Smooth muscle cell (in vitro differentiated cells): ENCODE measurements around the gene LRCH3. TPM values are rescaled to one million over a fixed set of nuclear protein-coding genes. Genes with fewer than 3 reads are reported as not detected.

Experiments used
- DNase-seq: peaks from one replicate; lab custom pipeline; 2025; ENCODE audit not compliant: unreplicated experiment; lab: John Stamatoyannopoulos, UW
- H2AFZ ChIP-seq: fragments of 200-600 bp; sonication (generic); 2 replicates; pipeline ENCODE4 v1.6.0; 2016; ENCODE audit warnings: antibody characterized with exemption, low read depth, mild to moderate bottlenecking
- H3F3A ChIP-seq: fragments of 200-600 bp; sonication (generic); 2 replicates; pipeline ENCODE4 v1.6.0; 2017; ENCODE audit warnings: antibody characterized with exemption, low read depth
- H3K27ac ChIP-seq: fragments of 200-600 bp; sonication (generic); 2 replicates; pipeline ENCODE4 v1.5.1; 2016; ENCODE audit warnings: low read depth, mild to moderate bottlenecking
- H3K27me3 ChIP-seq: fragments of 200-600 bp; sonication (generic); 2 replicates; pipeline ENCODE4 v1.6.1; 2016; ENCODE audit warnings: low read depth, mild to moderate bottlenecking
- H3K36me3 ChIP-seq: fragments of 200-600 bp; sonication (generic); 2 replicates; pipeline ENCODE4 v1.5.1; 2016; ENCODE audit warnings: low read depth
- H3K4me1 ChIP-seq: fragments of 200-600 bp; sonication (generic); 2 replicates; pipeline ENCODE4 v1.5.1; 2016; ENCODE audit warnings: low read depth
- H3K4me2 ChIP-seq: fragments of 200-600 bp; sonication (generic); 2 replicates; pipeline ENCODE4 v1.6.0; 2016; ENCODE audit warnings: mild to moderate bottlenecking
- H3K4me3 ChIP-seq: fragments of 200-600 bp; sonication (generic); 2 replicates; pipeline ENCODE4 v1.5.1; 2016; ENCODE audit warnings: mild to moderate bottlenecking
- H3K79me2 ChIP-seq: fragments of 200-600 bp; sonication (generic); 2 replicates; pipeline ENCODE4 v1.6.0; 2016; ENCODE audit warnings: low read depth, mild to moderate bottlenecking
- H3K9ac ChIP-seq: fragments of 200-600 bp; sonication (generic); 2 replicates; pipeline ENCODE4 v1.6.0; 2016; ENCODE audit warnings: low read depth
- H3K9me3 ChIP-seq: fragments of 200-600 bp; sonication (generic); replicated peaks from 2 replicates; pipeline ENCODE4 v1.5.1; 2016; ENCODE audit warnings: low read depth
- H4K20me1 ChIP-seq: fragments of 200-600 bp; sonication (generic); 2 replicates; pipeline ENCODE4 v1.6.0; 2016; ENCODE audit warnings: low read depth
- WGBS: methylation state at CpG from one replicate; pipeline ENCODE4 v1.1.7; 2016; ENCODE audit warnings: low lambda C conversion rate; 5-methylcytosine and 5-hydroxymethylcytosine counted together
- polyA plus RNA-seq: library from polyadenylated mRNA; unstranded; fragments of >200 nt; fragmentation: Nextera tagmentation; extraction: Ambion mirVana; gene quantifications from 2 replicates; pipeline ENCODE4 v1.2.1, GENCODE V29; 2016
- total RNA-seq: library from RNA; depleted of rRNA; stranded (reverse); fragments of >200 nt; gene quantifications from 2 replicates; pipeline ENCODE4 v1.2.3, GENCODE V29; 2014
- TF ChIP-seq, protein P1 (sequence below): fragments of 200-600 bp; sonication (generic); IDR thresholded peaks from 2 replicates; pipeline ENCODE4 v1.5.1; 2017; ENCODE audit warnings: borderline replicate concordance, mild to moderate bottlenecking, antibody characterized with exemption; ENCODE audit not compliant: insufficient read depth, poor library complexity, severe bottlenecking

Gene LRCH3
- total and polyA plus RNA-seq, 2 experiments from 2014 or later: 15.6 to 31.7 TPM

DNA sequence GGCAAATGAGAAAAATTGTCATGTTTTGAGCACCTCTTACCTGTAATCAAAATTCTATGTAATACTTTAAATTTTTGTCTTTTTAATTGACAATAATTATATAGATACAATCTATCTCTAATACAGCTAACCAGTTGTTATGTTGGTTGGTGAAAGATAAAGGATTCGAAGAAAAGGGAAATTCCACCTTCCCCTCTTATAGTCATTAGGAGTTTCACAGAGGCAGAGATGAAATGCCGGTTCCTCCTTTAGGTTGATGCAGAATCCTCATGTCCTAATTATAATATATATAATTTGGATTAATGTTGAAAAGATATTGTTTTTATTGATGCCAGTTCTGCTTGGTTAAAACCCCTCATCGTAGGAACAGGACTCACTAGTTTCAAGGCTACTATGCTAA is 67.1 kb downstream of the LRCH3 start:
- H3K27ac ChIP-seq: no peak overlapping the region
- H3K4me1 ChIP-seq: peaks cover 17% of the 10 kb centered on the region
- 88% methylated on average over 3 of the region's 3 CpGs for WGBS
- DNase-seq: no peak
- H3K9me3 ChIP-seq: no peaks in the 10 kb centered on the region
- H3K79me2 ChIP-seq: no peaks in the 10 kb centered on the region
- no peak overlapping the region for H2AFZ ChIP-seq
- H3F3A ChIP-seq: no peaks in the 10 kb centered on the region
- H3K9ac ChIP-seq: no peak overlapping the region
- peaks cover 7% of the 10 kb centered on the region for H3K36me3 ChIP-seq
- no peak overlapping the region for H3K4me3 ChIP-seq
- no peak overlapping the region for H3K4me2 ChIP-seq
- no peaks in the 10 kb centered on the region for H4K20me1 ChIP-seq
- H3K27me3 ChIP-seq: no peaks in the 10 kb centered on the region
- TF ChIP-seq, protein P1, sequence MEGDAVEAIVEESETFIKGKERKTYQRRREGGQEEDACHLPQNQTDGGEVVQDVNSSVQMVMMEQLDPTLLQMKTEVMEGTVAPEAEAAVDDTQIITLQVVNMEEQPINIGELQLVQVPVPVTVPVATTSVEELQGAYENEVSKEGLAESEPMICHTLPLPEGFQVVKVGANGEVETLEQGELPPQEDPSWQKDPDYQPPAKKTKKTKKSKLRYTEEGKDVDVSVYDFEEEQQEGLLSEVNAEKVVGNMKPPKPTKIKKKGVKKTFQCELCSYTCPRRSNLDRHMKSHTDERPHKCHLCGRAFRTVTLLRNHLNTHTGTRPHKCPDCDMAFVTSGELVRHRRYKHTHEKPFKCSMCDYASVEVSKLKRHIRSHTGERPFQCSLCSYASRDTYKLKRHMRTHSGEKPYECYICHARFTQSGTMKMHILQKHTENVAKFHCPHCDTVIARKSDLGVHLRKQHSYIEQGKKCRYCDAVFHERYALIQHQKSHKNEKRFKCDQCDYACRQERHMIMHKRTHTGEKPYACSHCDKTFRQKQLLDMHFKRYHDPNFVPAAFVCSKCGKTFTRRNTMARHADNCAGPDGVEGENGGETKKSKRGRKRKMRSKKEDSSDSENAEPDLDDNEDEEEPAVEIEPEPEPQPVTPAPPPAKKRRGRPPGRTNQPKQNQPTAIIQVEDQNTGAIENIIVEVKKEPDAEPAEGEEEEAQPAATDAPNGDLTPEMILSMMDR: no peak

DNA sequence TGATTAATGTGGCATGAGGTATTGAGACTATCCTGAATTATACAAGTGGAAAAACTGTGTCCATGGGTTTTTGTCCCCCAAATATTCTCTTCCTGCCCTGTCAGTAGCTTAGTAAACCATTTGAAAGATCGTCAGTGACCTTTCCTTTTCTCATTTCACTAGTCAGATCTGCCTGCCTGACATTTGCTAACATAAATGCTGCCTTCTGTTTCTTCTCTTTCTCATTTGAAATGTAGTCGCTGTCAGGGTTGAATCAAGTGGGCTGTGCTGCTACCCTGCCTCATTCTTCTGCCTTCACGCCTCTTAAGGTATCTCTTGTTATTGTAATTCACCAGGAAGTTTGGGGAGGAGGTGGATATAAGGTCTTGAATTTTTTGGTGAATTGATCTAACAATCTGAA is 67.5 kb downstream of the LRCH3 start:
- TF ChIP-seq, protein P1: no peak
- Histone ChIP-seq H3K9ac (no peak overlapping the region), H3K36me3 (peaks cover 7% of the 10 kb centered on the region), H3K27me3 (no peaks in the 10 kb centered on the region), H3K27ac (no peak overlapping the region), H4K20me1 (no peaks in the 10 kb centered on the region), H3K4me3 (no peak overlapping the region), H3F3A (no peaks in the 10 kb centered on the region), H2AFZ (no peak overlapping the region), H3K4me2 (no peak overlapping the region), H3K4me1 (peaks cover 17% of the 10 kb centered on the region), H3K79me2 (no peaks in the 10 kb centered on the region), H3K9me3 (no peaks in the 10 kb centered on the region)
- 78% methylated on average over 3 of the region's 3 CpGs for WGBS
- no peak for DNase-seq

DNA sequence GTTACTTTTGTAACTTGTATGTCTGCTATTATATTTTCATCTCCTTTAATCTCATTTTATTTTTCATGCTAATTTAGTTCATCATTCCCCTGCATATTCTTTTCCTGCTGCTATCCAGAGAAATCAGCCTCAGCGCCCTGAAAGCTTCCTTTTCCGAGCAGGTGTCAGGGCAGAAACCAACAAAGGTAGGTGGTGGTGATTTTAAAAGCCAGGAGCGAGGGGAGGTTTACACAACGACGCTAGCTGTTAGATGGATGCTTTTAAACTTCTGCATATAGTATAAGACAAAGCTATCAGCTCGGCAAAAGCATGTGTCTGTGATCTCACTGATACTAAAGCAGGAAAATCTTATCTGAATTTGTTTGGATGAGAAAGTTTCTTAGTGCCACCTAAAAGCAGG is 75.0 kb downstream of the LRCH3 start:
- H4K20me1 ChIP-seq: no peaks in the 10 kb centered on the region
- no peaks in the 10 kb centered on the region for H3K4me1 ChIP-seq
- H2AFZ ChIP-seq: no peak overlapping the region
- H3K9me3 ChIP-seq: no peaks in the 10 kb centered on the region
- TF ChIP-seq, protein P1: no peak
- no peaks in the 10 kb centered on the region for H3K27me3 ChIP-seq
- no peak overlapping the region for H3K27ac ChIP-seq
- no peak for DNase-seq
- H3K79me2 ChIP-seq: no peaks in the 10 kb centered on the region
- H3K9ac ChIP-seq: no peak overlapping the region
- H3F3A ChIP-seq: no peaks in the 10 kb centered on the region
- WGBS: 96% methylated on average over 6 of the region's 6 CpGs
- H3K4me3 ChIP-seq: no peak overlapping the region
- no peak overlapping the region for H3K4me2 ChIP-seq
- H3K36me3 ChIP-seq: peaks cover 17% of the 10 kb centered on the region

DNA sequence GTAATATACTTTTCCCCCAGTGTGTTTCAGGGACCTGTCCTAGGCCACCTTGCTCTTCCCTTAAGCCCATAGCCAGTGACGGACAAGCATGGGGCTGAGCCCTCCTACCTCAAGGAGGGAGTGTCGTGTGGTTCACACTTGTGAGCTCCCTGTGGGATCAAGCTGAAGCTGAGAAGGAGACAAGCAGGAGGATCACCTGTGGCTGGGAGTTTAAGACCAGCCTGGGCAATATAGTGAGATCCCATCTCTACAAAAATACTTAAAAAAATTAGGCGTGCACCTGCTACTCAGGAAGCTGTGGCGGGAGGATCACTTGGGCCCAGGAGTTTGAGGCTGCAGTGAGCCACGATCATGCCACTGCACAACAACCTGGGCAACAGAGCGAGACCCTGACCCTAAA is 82.3 kb downstream of the LRCH3 start:
- Histone ChIP-seq H3K9me3 (no peaks in the 10 kb centered on the region), H3K4me1 (no peaks in the 10 kb centered on the region), H3K4me3 (no peak overlapping the region), H4K20me1 (no peaks in the 10 kb centered on the region), H3K9ac (no peak overlapping the region), H3K79me2 (no peaks in the 10 kb centered on the region), H3F3A (no peaks in the 10 kb centered on the region), H3K4me2 (no peak overlapping the region), H3K27me3 (no peaks in the 10 kb centered on the region), H3K27ac (no peak overlapping the region), H3K36me3 (peaks cover 12% of the 10 kb centered on the region), H2AFZ (no peak overlapping the region)
- 97% methylated on average over 6 of the region's 6 CpGs for WGBS
- DNase-seq: no peak
- TF ChIP-seq, protein P1: no peak
